Measurements from ENCODE around the gene SLC35E2B. TPM values are rescaled to one million over a fixed set of nuclear protein-coding genes. Genes with fewer than 3 reads are reported as not detected.
A peak's percentile ranks its signal among the peaks of the same experiment; 100 is the strongest.
"Not testable (repeated sequence)": the region's sequence is repeated elsewhere in the genome, so short reads cannot be mapped to it uniquely, and the experiment has no call there.

The SLC35E2B gene
- total and polyA plus RNA-seq, 2 of the 13 experiments (the other 11 are each of a cell fraction or from before 2014, with no cell fraction given): 14.1 to 19.7 TPM

DNA sequence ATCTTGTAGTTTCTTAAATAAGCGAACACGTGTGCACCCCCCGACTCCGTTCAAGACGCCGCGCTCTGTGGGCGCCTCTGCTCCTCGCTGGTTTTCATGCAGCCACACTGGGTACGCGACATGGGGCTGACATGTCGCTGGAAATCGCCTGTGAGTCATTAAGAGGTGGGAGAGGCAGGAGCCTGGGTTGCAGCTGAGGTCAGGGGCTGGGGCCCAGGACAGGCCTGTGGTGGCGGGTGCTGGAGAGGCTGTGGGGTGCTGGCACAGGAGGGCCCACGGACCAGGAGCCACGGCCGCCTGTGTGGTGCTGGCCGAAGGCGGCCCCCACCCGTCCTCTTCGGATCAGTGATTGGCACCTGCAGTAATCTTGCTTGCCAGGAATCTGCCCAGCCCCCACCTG lies 17.8 kb downstream of the SLC35E2B start:
- in situ Hi-C loops (cut with HindIII; ENCODE audit: extremely low pct_ligation_motif_present, low pct_unique_long_range_greater_than_20kb); H3K27ac ChIP-seq (ENCODE audit: extremely low read length, insufficient read depth, low read length); intact Hi-C loops (cut with micrococcal nuclease; ENCODE audit: unreplicated experiment); H3K9me3 ChIP-seq (ENCODE audit: low read length); H3K27me3 ChIP-seq (ENCODE audit: control insufficient read depth in 1 of 2, insufficient read depth in 2 of 2, low read length in 2 of 2); H3K4me3 ChIP-seq (replicated peaks in 1 of 3; ENCODE audit: insufficient read depth in 1 of 3, low read depth in 2 of 3, low read length in 3 of 3); POLR2A ChIA-PET; H2AFZ ChIP-seq (ENCODE audit: low read length); H4K20me1 ChIP-seq (ENCODE audit: insufficient read depth, low read length); DNase-seq (ENCODE audit: low spot score); BruUV-seq (replicated peaks); CTCF ChIA-PET (ENCODE audit: low intra/inter-chr PET ratio, low total read pairs); H3K9ac ChIP-seq (ENCODE audit: insufficient read depth, low read depth, low read length); FAIRE-seq; H3K79me2 ChIP-seq (ENCODE audit: insufficient read depth, low read length); ATAC-seq; H3K4me2 ChIP-seq (ENCODE audit: low read depth, low read length): not testable (repeated sequence)
- WGBS (ENCODE audit: low lambda C conversion rate): over 99% methylated on average over 13 of the region's 21 CpGs
- peaks cover 0 to 20% of the 10 kb centered on the region in 2 experiments; a peak in 1 of 5 replicates for H3K36me3 ChIP-seq (replicated peaks in 1 of 2; ENCODE audit: control insufficient read depth in 1 of 2, insufficient read depth in 2 of 2, low read length in 2 of 2)
- H3K4me1 ChIP-seq (ENCODE audit: insufficient read depth, low read length): peaks cover 21% of the 10 kb centered on the region

DNA sequence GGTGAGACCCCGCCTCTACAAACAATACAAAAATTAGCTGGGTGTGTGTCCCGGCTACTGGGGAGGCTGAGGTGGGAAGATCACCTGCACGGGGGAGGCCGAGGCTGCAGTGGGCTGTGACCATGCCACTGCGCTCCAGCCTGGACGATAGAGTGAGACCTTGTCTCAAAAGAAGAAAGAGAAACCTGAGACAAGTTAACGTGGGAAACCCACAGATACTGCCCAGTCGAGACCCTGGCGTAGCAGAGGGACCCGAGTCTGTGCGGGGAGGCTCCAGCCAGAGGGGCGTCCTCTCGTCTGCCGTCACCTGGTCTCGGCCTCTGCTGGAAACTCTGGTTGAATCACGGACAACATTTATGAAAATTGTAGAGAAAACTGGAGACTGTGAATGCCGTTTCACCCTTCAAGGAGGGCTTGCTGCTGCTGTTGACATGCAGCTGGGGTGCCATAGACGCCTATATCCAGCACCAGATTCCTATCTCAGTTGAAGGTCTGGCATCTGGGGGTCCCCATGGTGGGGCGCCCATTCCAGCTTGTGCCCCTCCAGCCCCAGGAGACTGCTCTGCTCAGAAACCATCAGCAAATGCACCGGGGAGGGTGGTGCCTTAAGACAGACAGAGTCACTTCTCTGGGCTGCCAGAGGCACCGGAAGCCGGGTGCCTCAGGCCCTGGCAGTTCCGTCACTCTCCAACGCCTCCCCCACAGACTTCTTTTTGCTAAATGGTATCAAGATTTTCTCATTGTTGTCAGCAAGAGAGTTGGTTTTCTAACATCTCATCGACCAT lies 20.2 kb downstream of the SLC35E2B start:
- ChIA-PET POLR2A (no interaction called here), CTCF (ENCODE audit: low intra/inter-chr PET ratio, low total read pairs) (no interaction called here)
- 96% methylated on average over 25 of the region's 25 CpGs for WGBS (ENCODE audit: low lambda C conversion rate)
- DNase-seq (ENCODE audit: low spot score): no peak
- no peak for FAIRE-seq
- Histone ChIP-seq H3K4me2 (ENCODE audit: low read depth, low read length) (no peak overlapping the region), H3K4me3 (replicated peaks in 1 of 3; ENCODE audit: insufficient read depth in 1 of 3, low read depth in 2 of 3, low read length in 3 of 3) (no peak overlapping the region), H3K4me1 (ENCODE audit: insufficient read depth, low read length) (no peaks in the 10 kb centered on the region), H3K9ac (ENCODE audit: insufficient read depth, low read depth, low read length) (no peak overlapping the region), H3K9me3 (ENCODE audit: low read length) (no peaks in the 10 kb centered on the region), H4K20me1 (ENCODE audit: insufficient read depth, low read length) (no peaks in the 10 kb centered on the region), H3K36me3 (replicated peaks in 1 of 2; ENCODE audit: control insufficient read depth in 1 of 2, insufficient read depth in 2 of 2, low read length in 2 of 2) (peaks cover 2 to 24% of the 10 kb centered on the region in 2 experiments; a peak in 1 of 5 replicates), H3K27ac (ENCODE audit: extremely low read length, insufficient read depth, low read length) (no peak overlapping the region), H3K79me2 (ENCODE audit: insufficient read depth, low read length) (no peaks in the 10 kb centered on the region), H3K27me3 (ENCODE audit: control insufficient read depth in 1 of 2, insufficient read depth in 2 of 2, low read length in 2 of 2) (no peaks in the 10 kb centered on the region), H2AFZ (ENCODE audit: low read length) (no peak overlapping the region)
- TF ChIP-seq ZNF484 (CRISPR knock-in tag; IDR thresholded peaks at IDR 0.05; ENCODE audit: borderline replicate concordance, low read depth): no peak
- TF ChIP-seq, protein P1, sequence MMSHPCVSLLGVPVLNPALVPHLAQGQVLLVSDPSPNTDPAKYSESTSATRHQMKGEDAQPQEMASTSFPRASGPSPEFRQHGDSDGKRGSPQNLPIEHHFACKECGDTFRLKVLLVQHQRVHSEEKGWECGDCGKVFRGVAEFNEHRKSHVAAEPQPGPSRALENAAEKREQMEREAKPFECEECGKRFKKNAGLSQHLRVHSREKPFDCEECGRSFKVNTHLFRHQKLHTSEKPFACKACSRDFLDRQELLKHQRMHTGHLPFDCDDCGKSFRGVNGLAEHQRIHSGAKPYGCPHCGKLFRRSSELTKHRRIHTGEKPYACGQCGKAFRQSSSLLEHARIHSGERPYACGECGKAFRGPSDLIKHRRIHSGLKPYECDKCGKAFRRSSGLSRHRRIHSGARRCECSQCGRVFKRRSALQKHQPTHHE (CRISPR knock-in tag; IDR thresholded peaks at IDR 0.05; ENCODE audit: borderline replicate concordance): no peak
- TF ChIP-seq, protein P2, sequence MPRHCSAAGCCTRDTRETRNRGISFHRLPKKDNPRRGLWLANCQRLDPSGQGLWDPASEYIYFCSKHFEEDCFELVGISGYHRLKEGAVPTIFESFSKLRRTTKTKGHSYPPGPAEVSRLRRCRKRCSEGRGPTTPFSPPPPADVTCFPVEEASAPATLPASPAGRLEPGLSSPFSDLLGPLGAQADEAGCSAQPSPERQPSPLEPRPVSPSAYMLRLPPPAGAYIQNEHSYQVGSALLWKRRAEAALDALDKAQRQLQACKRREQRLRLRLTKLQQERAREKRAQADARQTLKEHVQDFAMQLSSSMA (CRISPR knock-in tag; IDR thresholded peaks at IDR 0.05): no peak
- TF ChIP-seq ZNF33A (CRISPR knock-in tag; IDR thresholded peaks at IDR 0.05; ENCODE audit: borderline replicate concordance): no peak
- no peak for TF ChIP-seq PAF1 (CRISPR knock-in tag; IDR thresholded peaks at IDR 0.05)
- TF ChIP-seq, protein P3, sequence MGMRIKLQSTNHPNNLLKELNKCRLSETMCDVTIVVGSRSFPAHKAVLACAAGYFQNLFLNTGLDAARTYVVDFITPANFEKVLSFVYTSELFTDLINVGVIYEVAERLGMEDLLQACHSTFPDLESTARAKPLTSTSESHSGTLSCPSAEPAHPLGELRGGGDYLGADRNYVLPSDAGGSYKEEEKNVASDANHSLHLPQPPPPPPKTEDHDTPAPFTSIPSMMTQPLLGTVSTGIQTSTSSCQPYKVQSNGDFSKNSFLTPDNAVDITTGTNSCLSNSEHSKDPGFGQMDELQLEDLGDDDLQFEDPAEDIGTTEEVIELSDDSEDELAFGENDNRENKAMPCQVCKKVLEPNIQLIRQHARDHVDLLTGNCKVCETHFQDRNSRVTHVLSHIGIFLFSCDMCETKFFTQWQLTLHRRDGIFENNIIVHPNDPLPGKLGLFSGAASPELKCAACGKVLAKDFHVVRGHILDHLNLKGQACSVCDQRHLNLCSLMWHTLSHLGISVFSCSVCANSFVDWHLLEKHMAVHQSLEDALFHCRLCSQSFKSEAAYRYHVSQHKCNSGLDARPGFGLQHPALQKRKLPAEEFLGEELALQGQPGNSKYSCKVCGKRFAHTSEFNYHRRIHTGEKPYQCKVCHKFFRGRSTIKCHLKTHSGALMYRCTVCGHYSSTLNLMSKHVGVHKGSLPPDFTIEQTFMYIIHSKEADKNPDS (CRISPR knock-in tag; IDR thresholded peaks at IDR 0.05): no peak
- TF ChIP-seq, protein P4, sequence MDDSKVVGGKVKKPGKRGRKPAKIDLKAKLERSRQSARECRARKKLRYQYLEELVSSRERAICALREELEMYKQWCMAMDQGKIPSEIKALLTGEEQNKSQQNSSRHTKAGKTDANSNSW (CRISPR knock-in tag; IDR thresholded peaks at IDR 0.05; ENCODE audit: borderline replicate concordance): no peak
- no peak for TF ChIP-seq KLF13 (CRISPR knock-in tag; IDR thresholded peaks at IDR 0.05)
- TF ChIP-seq, protein P5, sequence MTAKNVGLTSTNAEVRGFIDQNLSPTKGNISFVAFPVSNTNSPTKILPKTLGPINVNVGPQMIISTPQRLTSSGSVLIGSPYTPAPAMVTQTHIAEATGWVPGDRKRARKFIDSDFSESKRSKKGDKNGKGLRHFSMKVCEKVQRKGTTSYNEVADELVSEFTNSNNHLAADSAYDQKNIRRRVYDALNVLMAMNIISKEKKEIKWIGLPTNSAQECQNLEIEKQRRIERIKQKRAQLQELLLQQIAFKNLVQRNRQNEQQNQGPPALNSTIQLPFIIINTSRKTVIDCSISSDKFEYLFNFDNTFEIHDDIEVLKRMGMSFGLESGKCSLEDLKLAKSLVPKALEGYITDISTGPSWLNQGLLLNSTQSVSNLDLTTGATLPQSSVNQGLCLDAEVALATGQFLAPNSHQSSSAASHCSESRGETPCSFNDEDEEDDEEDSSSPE (CRISPR knock-in tag; IDR thresholded peaks at IDR 0.05): no peak
- no peak for TF ChIP-seq ZNF136 (CRISPR knock-in tag; IDR thresholded peaks at IDR 0.05; ENCODE audit: low read depth)
- in situ Hi-C loops (cut with HindIII; ENCODE audit: extremely low pct_ligation_motif_present, low pct_unique_long_range_greater_than_20kb) (no loop called here), intact Hi-C loops (cut with micrococcal nuclease; ENCODE audit: unreplicated experiment) (no loop called here)
- BruUV-seq (replicated peaks): TSS peak; percentile 36
- no peak for ATAC-seq

All from HepG2 (cell line).